HepG2 (cell line): ENCODE results near the gene FAM161A. TPM values are rescaled to one million over a fixed set of nuclear protein-coding genes. Genes with fewer than 3 reads are reported as not detected.
A peak's percentile ranks its signal among the peaks of the same experiment; 100 is the strongest.

Source experiments
- ATF3 ChIP-seq: sonication (generic); formaldehyde crosslinking; IDR thresholded peaks from 2 replicates; pipeline ENCODE4 v1.4.0; 2020; ENCODE audit warnings: missing genetic modification reagents
- CAMTA2 ChIP-seq: sonication (generic); formaldehyde crosslinking; IDR thresholded peaks from 2 replicates; pipeline ENCODE4 v1.4.0; 2020; ENCODE audit warnings: mild to moderate bottlenecking, missing genetic modification reagents, borderline replicate concordance
- CSRNP1 ChIP-seq: sonication (generic); formaldehyde crosslinking; IDR thresholded peaks from 2 replicates; pipeline ENCODE4 v1.8.1; 2023; ENCODE audit warnings: mild to moderate bottlenecking, missing genetic modification reagents
- E2F2 ChIP-seq: sonication (generic); formaldehyde crosslinking; IDR thresholded peaks from 2 replicates; pipeline ENCODE4 v1.4.0; 2020; ENCODE audit warnings: missing genetic modification reagents, borderline replicate concordance
- GMEB2 ChIP-seq: IDR thresholded peaks from 2 replicates; pipeline ENCODE4 v1.6.1; 2016; ENCODE audit warnings: missing biosample characterization, missing genetic modification reagents, low read depth
- HNF4G ChIP-seq, 2 experiments: sonication (generic) in 1 of 2; formaldehyde crosslinking in 1 of 2; IDR thresholded peaks; 2 replicates each; pipeline versions ENCODE4 v1.4.0 to v1.6.1; 2011 to 2020; ENCODE audit warnings: borderline replicate concordance in 2 of 2, low read depth in 2 of 2, mild to moderate bottlenecking in 2 of 2, low read length in 1 of 2, missing genetic modification reagents in 1 of 2, moderate library complexity in 1 of 2
- LCORL ChIP-seq, 2 experiments: fragments of 450-650 bp in 1 of 2; sonication (generic) in 1 of 2; formaldehyde crosslinking in 1 of 2; IDR thresholded peaks; 2 replicates each; pipeline versions ENCODE4 v1.5.0 to v1.6.1; 2017 to 2020; ENCODE audit warnings: antibody characterized with exemption in 1 of 2, missing genetic modification reagents in 1 of 2
- NR1H2 ChIP-seq: sonication (generic); formaldehyde crosslinking; IDR thresholded peaks from 2 replicates; pipeline ENCODE4 v1.8.1; 2022; ENCODE audit warnings: low read depth, missing genetic modification reagents, borderline replicate concordance
- NR3C1 ChIP-seq: sonication (generic); formaldehyde crosslinking; IDR thresholded peaks from 2 replicates; pipeline ENCODE4 v1.4.0; 2020; ENCODE audit warnings: missing genetic modification reagents
- SMAD9 ChIP-seq: sonication (generic); formaldehyde crosslinking; IDR thresholded peaks from 2 replicates; pipeline ENCODE4 v1.5.1; 2020; ENCODE audit warnings: mild to moderate bottlenecking, missing genetic modification reagents
- TFDP2 ChIP-seq: sonication (generic); formaldehyde crosslinking; IDR thresholded peaks from 2 replicates; pipeline ENCODE4 v1.4.0; 2020; ENCODE audit warnings: missing genetic modification reagents
- TMF1 ChIP-seq: sonication (generic); formaldehyde crosslinking; IDR thresholded peaks from 2 replicates; pipeline ENCODE4 v1.8.1; 2022; ENCODE audit warnings: low read depth, missing genetic modification reagents
- ZC3H13 ChIP-seq: sonication (generic); formaldehyde crosslinking; IDR thresholded peaks from 2 replicates; pipeline ENCODE4 v1.8.1; 2023; ENCODE audit warnings: mild to moderate bottlenecking, missing genetic modification reagents, moderate library complexity
- ZNF136 ChIP-seq: sonication (generic); formaldehyde crosslinking; IDR thresholded peaks from 2 replicates; pipeline ENCODE4 v1.8.1; 2022; ENCODE audit warnings: low read depth, mild to moderate bottlenecking, moderate library complexity, missing genetic modification reagents
- ZNF441 ChIP-seq: sonication (generic); formaldehyde crosslinking; IDR thresholded peaks from 2 replicates; pipeline ENCODE4 v1.7.0; 2021; ENCODE audit warnings: missing genetic modification reagents, borderline replicate concordance
- ZNF460 ChIP-seq: sonication (generic); formaldehyde crosslinking; IDR thresholded peaks from 2 replicates; pipeline ENCODE4 v1.5.1; 2020; ENCODE audit warnings: missing genetic modification reagents, mild to moderate bottlenecking, borderline replicate concordance
- ZNF580 ChIP-seq: IDR thresholded peaks from 2 replicates; pipeline ENCODE4 v1.6.1; 2016; ENCODE audit warnings: low read depth, borderline replicate concordance
- ZNF619 ChIP-seq: sonication (generic); formaldehyde crosslinking; IDR thresholded peaks from 2 replicates; pipeline ENCODE4 v1.4.0; 2020; ENCODE audit warnings: mild to moderate bottlenecking, missing genetic modification reagents
- ZNF660 ChIP-seq: sonication (generic); formaldehyde crosslinking; IDR thresholded peaks from 2 replicates; pipeline ENCODE4 v1.5.1; 2020; ENCODE audit warnings: mild to moderate bottlenecking, low read depth, missing genetic modification reagents, borderline replicate concordance
- ZNF720 ChIP-seq: sonication (generic); formaldehyde crosslinking; IDR thresholded peaks from 2 replicates; pipeline ENCODE4 v1.4.0; 2020; ENCODE audit warnings: missing genetic modification reagents
- ZNF788 ChIP-seq: sonication (generic); formaldehyde crosslinking; IDR thresholded peaks from 2 replicates; pipeline ENCODE4 v1.5.0; 2020; ENCODE audit warnings: mild to moderate bottlenecking, missing genetic modification reagents, borderline replicate concordance
- polyA plus RNA-seq, 8 experiments: library from polyadenylated mRNA; depleted of rRNA in 3 of 8; stranded (reverse) in 7 of 8; unstranded in 1 of 8; fragments of >200 nt; fragmentation: Illumina TruSeq in 4 of 8; extraction: Trizol in 4 of 8; gene quantifications; 2 replicates each; pipeline versions ENCODE4 v1.2.1 to v1.2.3, GENCODE V29; 2011 to 2016; ENCODE audit warnings: low read depth in 4 of 8, missing spikeins in 1 of 8, mixed read lengths in 1 of 8; ENCODE audit not compliant: insufficient read depth in 1 of 8
- total RNA-seq, 5 experiments: library from RNA; depleted of rRNA; stranded (reverse); fragments of >200 nt; fragmentation: Illumina TruSeq; extraction: Trizol; gene quantifications; 2 replicates each; pipeline ENCODE4 v1.2.3, GENCODE V29; 2016; ENCODE audit warnings: low read depth in 1 of 5

FAM161A gene
- total and polyA plus RNA-seq, 2 of the 13 experiments (the other 11 are each of a cell fraction or from before 2014, with no cell fraction given), result 2.7 to 3.4 TPM

GRCh38 chr2:61854564-61855317, 881 bp upstream of the FAM161A start (continued):
- TF ChIP-seq TFDP2 (CRISPR knock-in tag) (peak; percentile 64), GMEB2 (CRISPR knock-in tag) (no peak), ZNF788 (CRISPR knock-in tag) (no peak), NR3C1 (CRISPR knock-in tag) (no peak), SMAD9 (no peak), CSRNP1 (CRISPR knock-in tag) (no peak), ZC3H13 (peak; percentile 37; the same call in 1 of the 2 replicates), ZNF580 (CRISPR knock-in tag) (no peak; the same call in 1 of the 2 replicates), ZNF720 (CRISPR knock-in tag) (0 out of 2 replicates have a peak, but pooled peaks have one; percentile 77), ZNF441 (CRISPR knock-in tag) (peak; percentile 10; the same call in 1 of the 2 replicates), TMF1 (no peak), HNF4G (IDR thresholded peaks at IDR 0.05; ENCODE audit: borderline replicate concordance, low read depth, low read length) (no peak), HNF4G (CRISPR knock-in tag; IDR thresholded peaks at IDR 0.05; ENCODE audit: borderline replicate concordance, low read depth) (no peak), ZNF619 (CRISPR knock-in tag) (no peak), E2F2 (peak; percentile 78; the same call in 1 of the 2 replicates), LCORL (IDR thresholded peaks at IDR 0.05) (no peak), LCORL (CRISPR knock-in tag; IDR thresholded peaks at IDR 0.05) (peak; percentile 49; the same call in 1 of the 2 replicates), ZNF136 (CRISPR knock-in tag) (no peak), ZNF660 (CRISPR knock-in tag) (no peak), CAMTA2 (CRISPR knock-in tag) (no peak; the same call in 1 of the 2 replicates), ZNF460 (CRISPR knock-in tag) (no peak), NR1H2 (CRISPR knock-in tag) (no peak), ATF3 (CRISPR knock-in tag) (no peak)
